Neural crest cell (in vitro differentiated cells): ENCODE measurements around the gene PTPRU. TPM values are rescaled to one million over a fixed set of nuclear protein-coding genes. Genes with fewer than 3 reads are reported as not detected.

Source experiments
- DNase-seq: peaks from one replicate; pipeline ENCODE4 v3.0.0; 2021; ENCODE audit warnings: low read depth, mixed read lengths, low spot score
- H3K27ac Mint-ChIP-seq: one replicate; pipeline ENCODE4 v1.8.0; 2021; ENCODE audit warnings: mild to moderate bottlenecking, mixed read lengths; ENCODE audit not compliant: unreplicated experiment
- H3K27me3 Mint-ChIP-seq: 2 replicates; pipeline ENCODE4 v1.8.0; 2021; ENCODE audit warnings: low read depth, mild to moderate bottlenecking, mixed read lengths
- H3K36me3 Mint-ChIP-seq: 2 replicates; pipeline ENCODE4 v1.8.0; 2021; ENCODE audit warnings: low read depth, mild to moderate bottlenecking, mixed read lengths
- H3K4me1 Mint-ChIP-seq: 2 replicates; pipeline ENCODE4 v1.8.0; 2021; ENCODE audit warnings: mixed read lengths
- H3K4me3 Mint-ChIP-seq: one replicate; pipeline ENCODE4 v1.8.0; 2021; ENCODE audit warnings: mild to moderate bottlenecking, mixed read lengths
- H3K9me3 Mint-ChIP-seq: 2 replicates; pipeline ENCODE4 v1.8.0; 2021; ENCODE audit warnings: mixed read lengths
- CTCF ChIP-seq: fragments of 200-600 bp; sonication (generic); conservative IDR thresholded peaks from 2 replicates; pipeline ENCODE4 v1.5.0; 2021; ENCODE audit warnings: antibody characterized with exemption, mild to moderate bottlenecking
- total RNA-seq: library from RNA; stranded (reverse); gene quantifications from 2 replicates; pipeline ENCODE4 v1.2.1, GENCODE V29; 2021

Gene PTPRU
- total RNA-seq, 1 donor from 2014 or later = 5.1 TPM

- no peak overlapping the region for H3K27ac Mint-ChIP-seq
- H3K36me3 Mint-ChIP-seq = no peaks in the 10 kb centered on the region
- TF ChIP-seq CTCF = no peak
- no peak overlapping the region for H3K4me3 Mint-ChIP-seq
- DNase-seq = no peak
- H3K4me1 Mint-ChIP-seq = peaks cover 14% of the 10 kb centered on the region
- H3K27me3 Mint-ChIP-seq = peaks cover 23% of the 10 kb centered on the region
- no peaks in the 10 kb centered on the region for H3K9me3 Mint-ChIP-seq
Observed at GRCh38 chr1:29271724-29272123, 35.4 kb downstream of the PTPRU start.

- TF ChIP-seq CTCF = no peak
- no peaks in the 10 kb centered on the region for H3K9me3 Mint-ChIP-seq
- no peak for DNase-seq
- no peaks in the 10 kb centered on the region for H3K36me3 Mint-ChIP-seq
- H3K27ac Mint-ChIP-seq = no peak overlapping the region
- H3K27me3 Mint-ChIP-seq = peaks cover 21% of the 10 kb centered on the region
- H3K4me1 Mint-ChIP-seq = peaks cover 14% of the 10 kb centered on the region
- no peak overlapping the region for H3K4me3 Mint-ChIP-seq
Observed at GRCh38 chr1:29272147-29272907, 36.0 kb downstream of the PTPRU start.

GRCh38 chr1:29275435-29275834 is 39.1 kb downstream of the PTPRU start:
- Mint-ChIP-seq H3K4me3 (no peak overlapping the region), H3K27me3 (peaks cover 6% of the 10 kb centered on the region), H3K36me3 (no peaks in the 10 kb centered on the region), H3K9me3 (no peaks in the 10 kb centered on the region), H3K27ac (no peak overlapping the region), H3K4me1 (peaks cover 17% of the 10 kb centered on the region)
- DNase-seq = no peak
- TF ChIP-seq CTCF = no peak

GRCh38 chr1:29278124-29278523 is 41.8 kb downstream of the PTPRU start:
- H3K9me3 Mint-ChIP-seq = no peaks in the 10 kb centered on the region
- H3K27me3 Mint-ChIP-seq = no peaks in the 10 kb centered on the region
- no peak overlapping the region for H3K4me3 Mint-ChIP-seq
- H3K36me3 Mint-ChIP-seq = no peaks in the 10 kb centered on the region
- TF ChIP-seq CTCF = no peak
- H3K4me1 Mint-ChIP-seq = peaks cover 4% of the 10 kb centered on the region
- no peak overlapping the region for H3K27ac Mint-ChIP-seq
- no peak for DNase-seq

- H3K4me1 Mint-ChIP-seq = peaks cover 9% of the 10 kb centered on the region
- H3K9me3 Mint-ChIP-seq = no peaks in the 10 kb centered on the region
- no peaks in the 10 kb centered on the region for H3K36me3 Mint-ChIP-seq
- DNase-seq = no peak
- H3K4me3 Mint-ChIP-seq = no peak overlapping the region
- no peak for TF ChIP-seq CTCF
- no peak overlapping the region for H3K27ac Mint-ChIP-seq
- H3K27me3 Mint-ChIP-seq = no peaks in the 10 kb centered on the region
Observed at GRCh38 chr1:29279406-29279805, 43.1 kb downstream of the PTPRU start.
